Left lung (tissue), 10 donors: ENCODE measurements around the gene CDCA7. TPM values are rescaled to one million over a fixed set of nuclear protein-coding genes. Genes with fewer than 3 reads are reported as not detected.

ENCODE experiments used
- ATAC-seq: fragments of 200-7000 bp; cut with Tn5 transposase; one replicate; pipeline ENCODE4 v1.9.1; 2020; ENCODE audit warnings: moderate library complexity
- DNase-seq, 4 donors: peaks; one replicate each; pipeline ENCODE4 v3.0.0-alpha.2; 2013 to 2020
- H3K27ac ChIP-seq, 2 donors: fragments of 200-600 bp; sonication (generic) in 1 of 2; one replicate each; pipeline versions ENCODE4 v1.5.0 to v1.8.0; 2020 to 2021
- H3K27me3 ChIP-seq, 2 donors: fragments of 200-600 bp; sonication (generic) in 1 of 2; one replicate each; pipeline versions ENCODE4 v1.5.0 to v1.8.0; 2020 to 2021
- H3K36me3 ChIP-seq, 2 donors: fragments of 200-600 bp; sonication (generic) in 1 of 2; one replicate each; pipeline versions ENCODE4 v1.5.0 to v1.8.0; 2020 to 2021
- H3K4me1 ChIP-seq, 2 donors: fragments of 200-600 bp; one replicate each; pipeline ENCODE4 v1.8.0; 2021
- H3K4me3 ChIP-seq, 2 donors: fragments of 200-600 bp; sonication (generic) in 1 of 2; one replicate each; pipeline versions ENCODE4 v1.5.0 to v1.8.0; 2020 to 2021; ENCODE audit warnings: mild to moderate bottlenecking in 1 of 2
- H3K9me3 ChIP-seq, 2 donors: fragments of 200-600 bp; sonication (generic) in 1 of 2; one replicate each; pipeline versions ENCODE4 v1.5.0 to v1.8.0; 2020 to 2021
- CTCF ChIP-seq, 2 donors: fragments of 200-600 bp; sonication (generic) in 1 of 2; IDR thresholded peaks; one replicate each; pipeline versions ENCODE4 v1.5.0 to v1.8.0; 2021; ENCODE audit warnings: antibody characterized with exemption in 2 of 2
- intact Hi-C, 2 donors: fragments of 100-400 bp; cut with DNase I; formaldehyde crosslinking; loops; one replicate each; pipeline versions ENCODE4 v1.11.2 to v1.14.2; 2022
- polyA plus RNA-seq, 6 donors: library from polyadenylated mRNA; unstranded; fragments of 120-200 nt; gene quantifications; one replicate each; pipeline ENCODE4 v1.2.1, GENCODE V29; 2013; ENCODE audit not compliant: insufficient read length in 6 of 6
- total RNA-seq, 2 donors: library from RNA; stranded (reverse); fragmentation: NEBNext Ultra II Directional; extraction: Animal tissue kit (Norgen Biotek cat#: 25700); gene quantifications; one replicate each; pipeline ENCODE4 v1.2.1, GENCODE V29; 2021
- donor health status: DM: no; HTN: yes; CAD: no.
- donor health status: DM: no; HTN: no; CAD: no.

The CDCA7 gene
- total and polyA plus RNA-seq, 8 donors, result 2.3 to 109 (median 80.5) TPM

- peaks cover 4 to 40% of the 10 kb centered on the region in 2 donors for H3K27me3 ChIP-seq
- no peak overlapping the region for H3K27ac ChIP-seq
- intact Hi-C loops, result loop anchor here in 1 of 2 donors (10.0 kb wide), 1 partner anchor 938 kb away; no protein-coding TSS in a partner anchor
- H3K36me3 ChIP-seq, result no peaks in the 10 kb centered on the region
- no peak overlapping the region for H3K4me3 ChIP-seq
- no peak for TF ChIP-seq CTCF (IDR thresholded peaks at IDR 0.05)
- no peaks in the 10 kb centered on the region for H3K4me1 ChIP-seq
- DNase-seq (no peak), ATAC-seq (no peak)
- H3K9me3 ChIP-seq, result no peaks in the 10 kb centered on the region
Observed at GRCh38 chr2:173407176-173407575, 52.5 kb downstream of the CDCA7 start.

GRCh38 chr2:173407646-173408045, 53.0 kb downstream of the CDCA7 start:
- H3K9me3 ChIP-seq, result no peaks in the 10 kb centered on the region
- ATAC-seq, result no peak

GRCh38 chr2:173410579-173410978, 55.9 kb downstream of the CDCA7 start:
- H3K9me3 ChIP-seq, result no peaks in the 10 kb centered on the region
- DNase-seq (no peak), ATAC-seq (no peak)
- peaks cover 0 to 7% of the 10 kb centered on the region in 2 donors for H3K27me3 ChIP-seq
- no peaks in the 10 kb centered on the region for H3K4me1 ChIP-seq
- H3K27ac ChIP-seq, result no peak overlapping the region
- no peaks in the 10 kb centered on the region for H3K36me3 ChIP-seq
- H3K4me3 ChIP-seq, result no peak overlapping the region
- TF ChIP-seq CTCF (IDR thresholded peaks at IDR 0.05), result no peak
- intact Hi-C loops, result no loop called here

More at GRCh38 chr2:173407646-173408045, 53.0 kb downstream of the CDCA7 start:
- no peak overlapping the region for H3K27ac ChIP-seq
- H3K4me3 ChIP-seq, result no peak overlapping the region
- H3K27me3 ChIP-seq, result peaks cover 4 to 35% of the 10 kb centered on the region in 2 donors
- TF ChIP-seq CTCF (IDR thresholded peaks at IDR 0.05), result no peak
- DNase-seq, result no peak
- H3K4me1 ChIP-seq, result no peaks in the 10 kb centered on the region
- intact Hi-C loops, result loop anchor here in 1 of 2 donors (10.0 kb wide), 1 partner anchor 937 kb away; no protein-coding TSS in a partner anchor
- H3K36me3 ChIP-seq, result no peaks in the 10 kb centered on the region

- no peak overlapping the region for H3K4me3 ChIP-seq
- peaks cover 0 to 4% of the 10 kb centered on the region in 2 donors for H3K27me3 ChIP-seq
- no peak for TF ChIP-seq CTCF (IDR thresholded peaks at IDR 0.05)
- H3K27ac ChIP-seq, result no peak overlapping the region
- no peaks in the 10 kb centered on the region for H3K4me1 ChIP-seq
- intact Hi-C loops, result no loop called here
- ATAC-seq (no peak), DNase-seq (no peak)
- no peaks in the 10 kb centered on the region for H3K9me3 ChIP-seq
- H3K36me3 ChIP-seq, result no peaks in the 10 kb centered on the region
Observed at GRCh38 chr2:173412628-173413027, 58.0 kb downstream of the CDCA7 start.

GRCh38 chr2:173414823-173415322, 60.2 kb downstream of the CDCA7 start:
- no peaks in the 10 kb centered on the region for H3K36me3 ChIP-seq
- no peak for TF ChIP-seq CTCF (IDR thresholded peaks at IDR 0.05)
- H3K4me1 ChIP-seq, result no peaks in the 10 kb centered on the region
- intact Hi-C loops, result no loop called here
- H3K9me3 ChIP-seq, result no peaks in the 10 kb centered on the region
- ATAC-seq (no peak), DNase-seq (no peak)
- H3K27me3 ChIP-seq, result peaks cover 0 to 4% of the 10 kb centered on the region in 2 donors
- H3K4me3 ChIP-seq, result no peak overlapping the region
- H3K27ac ChIP-seq, result no peak overlapping the region
